ENCODE measurements around the gene RAB4B. TPM values are rescaled to one million over a fixed set of nuclear protein-coding genes. Genes with fewer than 3 reads are reported as not detected.
"Not testable (repeated sequence)": the region's sequence is repeated elsewhere in the genome, so short reads cannot be mapped to it uniquely, and the experiment has no call there.

Gene RAB4B
- total RNA-seq, 1 experiment from 2014 or later = 15.9 TPM

DNA sequence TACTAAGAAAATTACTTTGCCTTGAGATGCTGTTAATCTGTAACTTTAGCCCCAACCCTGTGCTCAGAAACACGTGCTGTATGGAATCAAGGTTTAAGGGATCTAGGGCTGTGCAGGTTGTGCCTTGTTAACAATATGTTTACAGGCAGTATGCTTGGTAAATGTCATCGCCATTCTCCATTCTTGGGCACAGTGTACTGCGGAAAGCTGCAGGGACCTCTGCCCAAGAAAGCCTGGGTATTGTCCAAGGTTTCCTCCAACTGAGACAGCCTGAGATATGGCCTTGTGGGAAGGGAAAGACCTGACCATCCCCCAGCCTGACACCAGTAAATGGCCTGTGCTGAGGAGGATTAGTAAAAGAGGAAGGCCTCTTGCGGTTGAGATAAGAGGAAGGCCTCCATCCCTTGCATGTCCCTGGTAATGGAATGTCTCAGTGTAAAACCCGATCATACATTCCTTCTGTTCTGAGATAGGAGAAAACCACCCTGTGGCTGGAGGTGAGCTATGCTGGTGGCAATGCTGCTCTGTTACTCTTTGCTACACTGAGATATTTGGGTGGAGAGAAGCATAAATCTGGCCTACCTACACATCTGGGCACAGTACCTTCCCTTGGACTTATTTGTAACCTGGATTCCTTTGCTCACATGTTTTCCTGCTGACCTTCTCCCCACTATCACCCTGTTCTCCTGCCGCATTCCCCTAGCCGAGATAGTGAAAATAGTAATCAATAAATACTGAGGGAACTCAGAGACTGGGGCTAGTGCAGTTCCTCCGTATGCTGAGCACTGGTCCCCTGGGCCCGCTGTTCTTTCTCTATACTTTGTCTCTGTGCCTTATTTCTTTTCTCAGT lies 44.9 kb downstream of the RAB4B start:
- not testable (repeated sequence) for DNase-seq (ENCODE audit: low spot score)

DNA sequence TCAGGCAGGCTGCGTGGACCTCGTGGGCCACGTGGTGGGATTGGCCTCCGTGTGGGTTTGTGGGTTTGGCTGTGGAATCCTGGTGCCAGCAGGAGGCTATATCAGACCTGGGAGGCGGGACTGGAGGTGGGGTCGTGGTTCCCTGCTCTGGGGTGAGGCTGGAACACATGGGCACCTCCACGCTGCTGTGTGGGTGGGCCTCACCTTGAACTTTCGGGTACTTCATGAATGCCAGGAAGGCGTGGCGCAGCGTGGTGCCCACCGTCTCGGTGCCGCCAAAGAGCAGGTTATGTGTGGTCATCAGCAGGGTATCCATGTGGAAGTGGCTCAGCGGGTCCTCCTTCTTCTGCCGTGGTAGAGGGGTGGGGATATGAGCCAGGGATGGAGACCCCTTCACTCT lies 46.9 kb downstream of the RAB4B start:
- not testable (repeated sequence) for DNase-seq (ENCODE audit: low spot score)

DNA sequence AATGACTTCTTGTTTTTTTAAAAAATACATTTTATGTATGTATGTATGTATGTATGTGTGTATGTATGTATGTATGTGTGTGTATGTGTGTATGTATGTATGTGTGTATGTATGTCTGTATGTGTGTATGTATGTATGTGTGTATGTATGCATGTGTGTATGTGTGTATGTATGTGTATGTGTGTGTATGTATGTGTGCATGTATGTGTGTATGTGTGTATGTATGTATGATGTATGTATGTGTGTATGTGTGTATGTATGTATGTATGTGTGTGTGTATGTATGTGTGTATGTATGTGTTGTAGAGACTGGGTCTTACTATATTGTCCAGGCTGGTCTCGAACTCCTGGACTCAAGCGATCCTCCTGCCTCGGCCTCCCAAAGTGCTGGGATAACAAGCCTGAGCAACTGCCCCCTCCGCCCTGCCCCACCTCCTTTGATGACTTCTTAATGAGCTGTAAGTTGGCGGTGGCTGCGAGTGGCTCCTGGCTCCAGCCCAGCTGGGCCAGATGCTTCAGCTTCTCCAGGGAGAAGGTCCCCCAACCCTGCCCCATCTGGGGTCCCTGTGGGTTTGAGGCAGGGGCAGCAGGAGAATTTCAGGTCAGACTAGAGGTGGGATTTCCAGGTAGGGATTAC lies 47.5 kb downstream of the RAB4B start:
- not testable (repeated sequence) for DNase-seq (ENCODE audit: low spot score)

DNA sequence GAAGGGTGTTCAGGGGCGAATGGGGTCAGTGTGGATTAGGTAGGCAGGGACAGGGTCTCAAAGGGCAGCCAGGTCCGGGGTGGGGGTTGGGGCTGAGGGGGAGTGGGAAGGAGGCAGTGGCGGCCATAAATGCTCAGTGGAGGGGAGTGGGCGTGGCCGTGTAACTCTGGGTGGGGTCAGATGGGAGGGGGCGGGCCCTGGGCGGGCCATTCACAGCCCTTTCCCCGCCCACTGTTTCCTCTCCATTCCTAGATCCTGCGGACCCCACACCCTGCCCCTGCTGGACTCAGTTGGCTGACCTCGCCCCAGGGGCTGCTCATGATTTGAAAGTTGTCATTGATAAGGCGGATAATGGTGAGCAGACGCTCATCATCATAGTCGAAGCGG lies 48.3 kb downstream of the RAB4B start:
- DNase-seq (ENCODE audit: low spot score) = not testable (repeated sequence)

DNA sequence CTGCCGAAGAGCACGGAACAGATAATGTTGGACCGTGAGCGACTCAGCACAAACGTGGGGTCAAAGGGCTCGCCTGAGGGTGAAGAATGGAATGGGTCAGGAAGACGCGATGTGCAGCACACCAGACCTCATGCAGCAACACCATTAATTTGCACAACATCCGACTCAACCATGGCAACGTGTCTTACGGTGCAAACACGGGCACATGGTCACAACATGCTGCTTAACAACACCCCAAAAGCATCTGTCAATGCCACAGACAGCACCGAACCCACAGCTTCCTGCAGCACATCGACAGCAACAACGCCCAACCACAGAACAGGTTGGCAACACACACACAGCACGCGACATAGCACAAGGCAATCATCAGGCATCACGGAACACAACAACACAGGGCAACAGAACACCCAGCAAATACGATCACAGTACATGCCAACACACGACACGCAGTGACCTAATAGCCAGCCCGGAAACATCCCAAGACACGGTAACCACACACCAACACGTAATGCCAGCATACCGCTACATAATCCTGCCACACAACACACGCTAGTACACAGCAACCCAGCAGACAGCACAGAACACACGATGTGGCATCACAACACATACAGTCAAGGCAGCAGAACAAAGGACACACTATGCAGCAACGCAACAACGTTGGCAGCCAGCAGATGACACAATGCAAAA lies 48.8 kb downstream of the RAB4B start:
- not testable (repeated sequence) for DNase-seq (ENCODE audit: low spot score)

DNA sequence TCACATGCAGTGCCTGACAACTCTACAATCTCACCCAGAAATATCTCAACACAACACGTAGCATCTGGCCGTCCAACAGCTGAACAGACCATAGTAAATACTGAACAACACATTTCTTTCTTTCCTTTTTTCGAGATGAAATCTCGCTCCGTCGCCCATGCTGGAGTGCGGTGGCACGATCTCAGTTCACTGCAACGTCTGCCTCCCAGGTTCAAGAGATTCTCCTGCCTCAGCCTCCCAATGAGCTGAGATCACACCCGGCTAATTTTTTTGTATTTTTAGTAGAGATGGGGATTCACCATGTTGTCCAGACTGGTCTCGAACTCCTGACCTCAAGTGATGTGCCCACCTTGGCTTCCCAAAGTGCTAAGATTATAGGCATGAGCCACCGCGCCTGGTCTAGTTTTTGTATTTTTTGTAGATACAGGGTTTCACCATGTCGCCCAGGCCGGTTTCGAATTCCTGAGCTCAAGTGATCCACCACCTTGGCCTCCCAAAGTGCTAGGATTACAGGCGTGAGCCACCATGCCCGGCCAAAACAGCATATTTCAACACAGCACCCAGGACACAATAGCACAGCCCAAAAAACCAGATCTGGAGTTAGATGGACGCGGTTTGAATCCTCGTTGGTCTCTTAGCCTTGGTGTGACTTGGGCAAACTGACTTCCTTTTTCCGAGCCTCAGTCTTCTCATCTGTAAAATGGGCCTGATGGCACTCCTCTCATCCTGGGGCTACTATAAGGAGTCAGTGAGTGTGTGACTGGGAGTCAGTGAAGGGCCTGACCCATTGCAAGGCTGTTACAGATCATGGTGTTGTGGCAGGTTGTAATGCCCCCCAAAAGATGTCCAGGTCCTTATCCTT lies 49.6 kb downstream of the RAB4B start:
- DNase-seq (ENCODE audit: low spot score) = no peak

DNA sequence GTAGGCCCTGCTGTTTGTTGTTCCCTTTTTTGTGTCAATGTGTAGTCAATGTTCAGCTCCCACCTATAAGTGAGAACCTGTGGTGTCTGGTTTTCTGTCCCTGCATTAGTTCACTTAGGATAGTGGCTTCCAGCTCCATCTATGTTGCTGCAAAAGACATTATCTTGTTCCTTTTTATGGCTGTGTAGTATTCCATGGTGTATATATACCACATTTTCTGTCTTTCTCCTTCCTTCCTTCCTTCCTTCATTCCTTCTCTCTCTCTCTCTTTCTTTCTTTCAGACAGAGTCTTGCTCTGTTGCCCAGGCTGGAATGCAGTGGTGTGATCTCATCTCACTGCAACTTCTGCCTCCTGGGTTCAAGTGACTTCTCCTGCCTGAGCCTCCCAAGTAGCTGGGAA lies 51.2 kb downstream of the RAB4B start:
- DNase-seq (ENCODE audit: low spot score) = no peak

DNA sequence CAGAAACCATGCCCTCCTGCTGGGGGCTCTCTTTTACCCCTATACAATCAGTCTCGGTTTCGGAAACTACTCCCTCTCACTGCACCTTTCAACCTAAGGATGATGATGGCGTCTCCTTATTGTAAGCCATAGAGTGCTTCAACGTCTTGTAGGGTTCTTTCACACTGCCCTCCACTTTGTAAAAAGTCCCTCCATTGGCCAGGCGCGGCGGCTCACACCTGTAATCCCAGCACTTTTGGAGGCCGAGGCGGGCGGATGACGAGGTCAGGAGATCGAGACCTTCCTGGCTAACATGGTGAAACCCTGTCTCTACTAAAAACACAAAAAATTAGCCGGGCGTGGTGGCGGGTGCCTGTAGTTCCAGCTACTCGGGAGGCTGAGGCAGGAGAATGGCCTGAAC lies 52.7 kb downstream of the RAB4B start:
- DNase-seq (ENCODE audit: low spot score) = not testable (repeated sequence)

DNA sequence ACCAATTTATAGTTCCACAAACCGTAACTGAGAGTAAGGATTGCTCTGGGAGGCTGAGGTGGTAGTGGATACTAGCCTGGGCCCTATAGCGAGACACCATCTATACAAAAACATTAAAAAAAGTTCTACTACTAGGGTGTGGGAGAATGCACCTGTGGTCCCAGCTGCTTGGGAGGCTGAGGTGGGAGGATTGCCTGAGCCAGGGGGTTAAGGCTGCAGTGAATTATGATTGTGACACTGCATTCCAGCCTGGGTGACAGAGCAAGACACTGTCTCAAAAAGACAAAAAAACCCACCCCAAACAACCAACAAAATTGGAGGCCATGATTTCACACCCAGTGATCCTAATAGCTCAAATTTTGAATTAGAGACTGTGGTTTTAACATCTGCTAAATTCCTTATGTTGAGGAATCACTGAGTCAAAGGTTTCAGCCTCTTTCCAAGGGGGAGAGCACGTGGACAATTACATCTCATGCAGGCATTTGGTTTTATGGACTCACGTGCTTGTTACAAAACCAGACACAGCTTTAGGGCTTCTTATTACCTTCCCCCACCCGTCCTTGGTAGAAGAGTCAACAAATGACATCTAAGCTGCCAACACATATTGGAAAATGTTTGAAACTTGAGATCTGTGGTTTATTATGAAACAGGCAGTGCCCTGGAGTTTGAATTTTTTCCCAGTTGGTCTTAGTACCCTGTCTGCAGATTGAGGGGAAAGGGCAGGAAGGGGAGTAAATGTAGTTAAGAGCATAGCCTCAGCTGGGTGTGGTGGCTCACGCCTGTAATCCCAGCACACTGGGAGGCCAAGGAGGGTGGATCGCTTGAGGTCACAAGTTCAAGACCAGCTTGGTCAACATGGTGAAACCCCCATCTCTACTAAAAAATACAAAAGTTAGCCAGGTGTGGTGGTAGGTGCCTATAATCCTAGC lies 53.7 kb downstream of the RAB4B start:
- peak; percentile 99 for DNase-seq (ENCODE audit: low spot score)

DNA sequence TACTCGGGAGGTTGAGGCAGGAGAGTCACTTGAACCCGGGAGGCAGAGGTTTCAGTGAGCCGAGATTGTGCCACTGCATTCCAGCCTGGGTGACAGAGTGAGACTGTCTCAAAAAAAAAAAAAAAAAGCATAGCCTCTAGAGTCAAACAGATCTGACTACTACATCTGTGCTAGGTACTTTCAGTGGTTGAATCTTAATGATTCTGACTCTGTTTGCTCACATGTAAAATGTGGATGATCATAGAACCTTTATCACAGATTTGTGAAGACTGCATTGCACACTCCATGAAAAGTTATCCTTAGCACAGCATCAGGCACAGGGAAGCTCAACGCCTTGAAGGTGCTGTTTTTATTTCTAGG lies 54.4 kb downstream of the RAB4B start:
- not testable (repeated sequence) for DNase-seq (ENCODE audit: low spot score)

DNA sequence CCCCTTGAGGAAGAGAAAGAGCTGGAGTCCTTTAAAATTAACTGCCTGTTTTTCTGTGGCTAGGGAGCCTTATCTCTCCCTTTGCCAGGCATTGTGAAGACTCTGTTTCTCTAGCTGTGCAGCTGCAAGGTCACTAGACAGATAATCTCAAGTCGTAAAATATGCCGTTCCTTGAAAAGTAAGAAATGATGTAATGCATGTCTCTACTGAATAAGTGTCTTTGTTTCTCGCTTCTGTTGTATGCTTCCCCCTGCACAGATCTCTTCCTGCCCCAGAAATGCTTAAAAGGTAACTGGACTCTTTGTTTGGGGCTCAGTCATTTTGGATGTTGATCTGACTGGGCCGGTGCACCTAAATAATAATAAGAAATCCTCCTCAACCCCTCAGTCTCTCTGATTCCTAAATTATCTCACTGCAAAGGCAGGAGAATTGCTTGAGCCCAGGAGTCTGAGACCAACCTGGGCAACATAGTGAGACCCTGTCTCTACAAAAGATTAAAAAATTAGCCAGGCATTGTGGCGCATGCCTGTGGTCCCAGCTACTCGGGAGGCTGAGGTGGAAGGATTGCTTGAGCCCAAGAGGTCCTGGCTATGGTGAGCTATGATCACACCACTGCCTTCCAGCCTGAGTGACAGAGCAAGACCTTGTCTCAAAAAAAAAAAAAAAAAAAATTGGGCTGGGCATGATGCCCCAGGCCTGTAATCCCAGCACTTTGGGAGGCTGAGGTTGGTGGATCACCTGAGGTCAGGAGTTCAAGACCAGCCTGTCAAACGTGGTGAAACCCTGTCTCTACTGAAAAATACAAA lies 55.9 kb downstream of the RAB4B start:
- not testable (repeated sequence) for DNase-seq (ENCODE audit: low spot score)

DNA sequence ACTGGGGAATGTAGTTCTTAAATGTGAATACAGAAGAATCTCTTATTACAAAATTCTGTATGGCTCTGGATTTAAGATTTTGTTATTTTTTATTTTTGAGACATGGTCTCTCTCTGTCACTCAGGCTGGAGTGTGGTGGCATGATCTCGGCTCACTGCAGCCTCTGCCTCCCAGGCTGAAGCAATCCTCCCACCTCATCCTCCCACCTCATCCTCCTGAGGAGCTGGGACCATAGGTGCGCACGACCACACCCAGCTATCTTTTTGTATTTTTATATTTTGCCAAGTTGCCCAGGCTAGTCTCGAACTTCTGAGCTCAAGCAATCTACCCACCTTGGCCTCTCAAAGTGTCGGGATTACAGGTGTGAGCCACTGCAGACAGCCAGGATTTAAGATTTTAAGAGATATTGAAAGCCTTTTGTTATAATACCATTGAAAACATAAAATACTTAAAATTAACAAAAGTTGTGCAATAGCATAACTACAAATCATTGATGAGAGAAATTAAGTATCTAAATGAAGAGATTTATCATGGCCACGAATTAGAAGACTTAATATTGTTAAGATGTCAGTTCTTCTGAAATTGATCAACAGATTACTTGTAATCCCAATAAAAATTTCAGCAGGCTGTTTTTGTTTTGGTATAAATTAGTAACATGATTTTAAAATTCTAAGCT lies 58.8 kb downstream of the RAB4B start:
- DNase-seq (ENCODE audit: low spot score) = no peak

DNA sequence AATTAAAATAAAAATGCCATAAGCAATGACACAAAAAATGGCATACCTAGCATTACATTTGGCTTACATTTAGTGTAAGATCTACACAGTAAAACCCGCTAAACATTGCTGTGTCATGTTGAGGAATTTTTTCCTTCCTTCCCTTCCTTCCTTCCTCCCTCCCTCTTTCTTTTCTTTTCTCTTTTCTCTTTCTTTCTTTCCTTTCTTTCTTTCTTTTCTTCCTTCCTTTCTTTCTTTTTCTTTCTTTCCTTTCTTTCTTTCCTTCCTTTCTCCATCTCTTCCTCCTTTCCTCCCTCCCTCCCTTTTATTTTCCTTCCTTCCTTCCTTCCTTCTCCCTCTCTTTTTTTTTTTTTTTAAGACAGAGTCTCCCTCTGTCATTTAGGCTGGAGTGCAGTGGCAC lies 60.4 kb downstream of the RAB4B start:
- not testable (repeated sequence) for DNase-seq (ENCODE audit: low spot score)

DNA sequence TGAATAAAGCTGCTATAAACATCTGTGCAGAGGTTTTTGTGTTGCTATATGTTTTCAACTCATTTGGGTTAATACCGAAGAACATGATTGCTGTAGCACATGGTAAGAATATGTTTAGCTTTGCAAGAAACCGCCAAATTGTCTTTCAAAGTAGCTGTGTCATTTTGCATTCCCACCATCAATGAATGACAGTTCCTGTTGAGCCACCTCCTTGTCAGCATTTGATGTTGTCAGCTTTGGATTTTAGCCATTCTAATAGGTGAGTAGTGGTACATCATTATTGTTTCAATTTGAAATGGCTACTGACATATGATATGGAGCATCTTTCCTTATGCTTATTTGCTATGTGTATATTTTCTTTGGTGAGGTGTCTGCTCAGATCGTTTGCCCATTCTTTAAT lies 64.0 kb downstream of the RAB4B start:
- not testable (repeated sequence) for DNase-seq (ENCODE audit: low spot score)

DNA sequence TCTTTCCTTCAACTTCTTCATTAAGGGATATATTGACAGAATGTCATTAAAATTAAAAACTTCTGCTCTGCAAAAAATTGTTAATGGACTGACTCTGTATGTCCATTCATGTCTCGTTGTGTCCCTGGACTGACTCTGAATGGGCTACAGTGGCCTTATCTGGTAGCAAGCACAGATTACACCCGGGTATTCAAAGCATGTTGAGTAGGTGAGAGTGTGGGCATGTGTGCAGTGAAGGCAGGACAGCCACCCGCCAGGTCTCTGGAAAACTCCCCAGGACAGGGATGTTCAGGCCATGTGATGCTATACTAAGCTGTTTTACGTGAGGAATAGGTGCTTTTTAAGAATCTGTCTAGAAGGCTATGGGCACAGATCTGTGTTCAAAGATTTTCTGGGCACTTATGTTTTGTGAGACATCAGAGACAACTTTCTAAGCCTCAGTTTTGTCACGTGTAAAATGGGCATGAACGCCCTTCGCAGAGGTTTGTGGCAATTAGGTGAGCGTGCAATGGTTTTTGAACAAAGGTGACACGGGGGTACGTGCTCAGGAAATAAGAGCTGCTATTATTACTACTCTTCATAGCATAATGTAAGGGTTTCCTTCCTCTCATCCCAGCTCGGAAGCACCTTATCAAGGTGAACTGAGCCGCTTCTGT lies 65.1 kb downstream of the RAB4B start:
- not testable (repeated sequence) for DNase-seq (ENCODE audit: low spot score)

DNA sequence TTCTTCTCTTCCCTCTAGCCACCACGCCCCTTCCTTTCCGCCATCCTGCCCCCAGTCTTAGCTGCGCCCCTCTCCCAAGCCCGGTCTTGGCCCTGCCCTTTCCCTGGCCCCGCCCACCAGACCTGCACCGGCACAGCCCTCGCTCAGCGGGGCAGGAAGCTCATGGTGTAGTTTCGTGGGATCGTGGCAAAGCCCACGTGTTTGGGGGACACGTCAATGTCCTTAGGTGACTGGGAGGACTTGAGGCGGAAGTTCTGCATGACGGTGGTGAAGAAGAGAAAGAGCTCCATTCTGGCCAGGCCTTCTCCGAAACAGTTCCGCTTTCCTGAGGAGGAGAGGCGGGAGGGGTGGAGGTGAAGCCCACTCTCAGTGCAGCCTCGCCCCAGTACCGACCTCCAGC lies 65.6 kb downstream of the RAB4B start:
- DNase-seq (ENCODE audit: low spot score) = not testable (repeated sequence)

Measured in H4 (cell line).